SK-N-SH (cell line): ENCODE data around the gene ZNF608. TPM values are rescaled to one million over a fixed set of nuclear protein-coding genes. Genes with fewer than 3 reads are reported as not detected.

Experiments used
- CTCF ChIA-PET: fragments of 300-600, 350-600 bp; formaldehyde crosslinking; extraction: SDS; loops from one replicate; lab custom pipeline; 2021; lab: Yijun Ruan, JAX
- POLR2A ChIA-PET: fragments of 350-600 bp; sonication (Branson Sonifier 250); formaldehyde crosslinking; extraction: SDS; loops from one replicate; lab custom pipeline; 2020; ENCODE audit warnings: antibody characterized with exemption, inconsistent platforms; lab: Yijun Ruan, JAX
- DNase-seq: peaks from one replicate; pipeline ENCODE4 v3.0.0; 2012
- H2AFZ ChIP-seq: fragments of 200-600 bp; sonication (generic); 2 replicates; pipeline ENCODE4 v1.8.1; 2016; ENCODE audit warnings: antibody characterized with exemption, mild to moderate bottlenecking, low read depth
- H3F3A ChIP-seq: fragments of 200-600 bp; sonication (generic); replicated peaks from 2 replicates; pipeline ENCODE3; 2016; ENCODE audit warnings: antibody characterized with exemption, mild to moderate bottlenecking; ENCODE audit not compliant: insufficient read depth
- H3K27ac ChIP-seq, 2 experiments: fragments of 200-500 bp in 1 of 2; fragments of 200-600 bp in 1 of 2; sonication (Bioruptor generic) in 1 of 2; sonication (generic), shearing (Covaris generic) in 1 of 2; 2 replicates each; pipeline versions ENCODE4 v1.5.1 to v1.6.1; 2014 to 2016; ENCODE audit warnings: low read depth in 2 of 2, inconsistent platforms in 1 of 2, low read length in 1 of 2, mild to moderate bottlenecking in 1 of 2, mixed read lengths in 1 of 2
- H3K27me3 ChIP-seq: fragments of 200-600 bp; sonication (generic), shearing (Covaris generic); 2 replicates; pipeline ENCODE4 v1.6.1; 2016; ENCODE audit warnings: mixed run types; ENCODE audit not compliant: insufficient read depth
- H3K36me3 ChIP-seq, 2 experiments: fragments of 200-500 bp in 1 of 2; fragments of 200-600 bp in 1 of 2; sonication (Bioruptor generic) in 1 of 2; sonication (generic) in 1 of 2; replicated peaks in 1 of 2; 2 replicates each; pipeline versions ENCODE3 to v1.5.1; 2014 to 2016; ENCODE audit warnings: low read length in 1 of 2, mild to moderate bottlenecking in 1 of 2; ENCODE audit not compliant: insufficient read depth in 2 of 2, control insufficient read depth in 1 of 2
- H3K4me1 ChIP-seq, 2 experiments: fragments of 200-500 bp in 1 of 2; fragments of 200-600 bp in 1 of 2; sonication (Bioruptor generic) in 1 of 2; sonication (generic), shearing (Covaris generic) in 1 of 2; 2 replicates each; pipeline versions ENCODE4 v1.5.1 to v1.6.1; 2014 to 2016; ENCODE audit warnings: low read depth in 1 of 2, low read length in 1 of 2, mixed run types in 1 of 2; ENCODE audit not compliant: insufficient read depth in 2 of 2, control insufficient read depth in 1 of 2
- H3K4me2 ChIP-seq: fragments of 200-600 bp; sonication (generic), shearing (Covaris generic); 2 replicates; pipeline ENCODE4 v1.6.1; 2017; ENCODE audit warnings: mixed run types
- H3K4me3 ChIP-seq, 2 experiments: fragments of 200-500 bp in 1 of 2; fragments of 200-600 bp in 1 of 2; sonication (Bioruptor generic) in 1 of 2; sonication (generic), shearing (Covaris generic) in 1 of 2; 2 replicates each; pipeline versions ENCODE4 v1.5.1 to v1.8.1; 2014 to 2016; ENCODE audit warnings: low read depth in 2 of 2, inconsistent platforms in 1 of 2, low read length in 1 of 2, mild to moderate bottlenecking in 1 of 2, mixed read lengths in 1 of 2, moderate library complexity in 1 of 2
- H3K79me2 ChIP-seq: fragments of 200-600 bp; sonication (generic); 2 replicates; pipeline ENCODE4 v1.8.1; 2017; ENCODE audit warnings: mild to moderate bottlenecking; ENCODE audit not compliant: insufficient read depth
- H3K9ac ChIP-seq: fragments of 200-600 bp; sonication (generic); 2 replicates; pipeline ENCODE4 v1.6.1; 2017; ENCODE audit warnings: mixed run types
- H3K9me2 ChIP-seq: fragments of 200-600 bp; sonication (generic); 2 replicates; pipeline ENCODE4 v1.6.1; 2017; ENCODE audit warnings: mixed run types
- H3K9me3 ChIP-seq: fragments of 200-600 bp; sonication (generic); 2 replicates; pipeline ENCODE4 v1.6.1; 2017; ENCODE audit warnings: mixed run types, mild to moderate bottlenecking, moderate library complexity
- H4K20me1 ChIP-seq: fragments of 200-600 bp; sonication (generic); 2 replicates; pipeline ENCODE4 v1.6.1; 2017; ENCODE audit warnings: mild to moderate bottlenecking, mixed run types; ENCODE audit not compliant: insufficient read depth
- CHD2 ChIP-seq: fragments of 150-350 bp; IDR thresholded peaks from 2 replicates; pipeline ENCODE4 v1.6.1; 2018; ENCODE audit warnings: low read length; ENCODE audit not compliant: partially characterized antibody
- EP300 ChIP-seq, 2 experiments: IDR thresholded peaks; 2 replicates each; pipeline versions ENCODE4 v1.4.0 to v1.6.1; 2012; ENCODE audit warnings: borderline replicate concordance in 1 of 2, low read depth in 1 of 2, low read length in 1 of 2
- FOSL2 ChIP-seq: IDR thresholded peaks from 2 replicates; pipeline ENCODE4 v1.4.0; 2012; ENCODE audit warnings: low read depth, mild to moderate bottlenecking, moderate library complexity, borderline replicate concordance
- GABPA ChIP-seq: IDR thresholded peaks from 2 replicates; pipeline ENCODE4 v1.4.0; 2012; ENCODE audit warnings: low read depth, mild to moderate bottlenecking
- IRF3 ChIP-seq: fragments of 150-350 bp; IDR thresholded peaks from 2 replicates; pipeline ENCODE4 v1.6.1; 2016; ENCODE audit warnings: mild to moderate bottlenecking, low read depth, low read length
- MXI1 ChIP-seq: IDR thresholded peaks from 2 replicates; pipeline ENCODE4 v1.6.1; 2012; ENCODE audit warnings: mild to moderate bottlenecking, low read depth, low read length, improper control_type of control experiment
- PBX3 ChIP-seq: IDR thresholded peaks from 2 replicates; pipeline ENCODE4; 2012
- POLR2AphosphoS5 ChIP-seq: IDR thresholded peaks from 2 replicates; pipeline ENCODE4 v1.6.1; 2012; ENCODE audit warnings: low read depth, low read length
- RCOR1 ChIP-seq: fragments of 150-350 bp; IDR thresholded peaks from 2 replicates; pipeline ENCODE4 v1.6.1; 2017; ENCODE audit warnings: antibody characterized with exemption, low read length
- RFX5 ChIP-seq: IDR thresholded peaks from 2 replicates; pipeline ENCODE4 v1.6.1; 2012; ENCODE audit warnings: mild to moderate bottlenecking, improper control_type of control experiment, low read length
- SIN3A ChIP-seq: IDR thresholded peaks from 2 replicates; pipeline ENCODE4 v1.6.1; 2012; ENCODE audit warnings: low read depth, mild to moderate bottlenecking, low read length, moderate library complexity, borderline replicate concordance
- SMC3 ChIP-seq: IDR thresholded peaks from 2 replicates; pipeline ENCODE4 v1.6.1; 2012; ENCODE audit warnings: low read depth, low read length, improper control_type of control experiment
- TEAD4 ChIP-seq: IDR thresholded peaks from 2 replicates; pipeline ENCODE4 v1.4.0; 2012; ENCODE audit warnings: mild to moderate bottlenecking, borderline replicate concordance; ENCODE audit not compliant: insufficient read depth
- ZBTB33 ChIP-seq: IDR thresholded peaks from 2 replicates; pipeline ENCODE4 v1.4.0; 2012; ENCODE audit warnings: low read depth, borderline replicate concordance
- WGBS: methylation state at CpG from one replicate; pipeline ENCODE4 v1.1.6; 2017; ENCODE audit warnings: low lambda C conversion rate; 5-methylcytosine and 5-hydroxymethylcytosine counted together
- polyA plus RNA-seq, 3 experiments: library from polyadenylated mRNA; depleted of rRNA; stranded (reverse); fragments of >200 nt; gene quantifications; 2 replicates each; pipeline ENCODE4 v1.2.3, GENCODE V29; 2012

The ZNF608 gene
- polyA plus RNA-seq, 1 of the 3 experiments (the other 2 are of a cell fraction) = 4.9 TPM

- H2AFZ ChIP-seq = no peak overlapping the region
- H3K79me2 ChIP-seq = no peaks in the 10 kb centered on the region
- ChIA-PET CTCF (interaction anchor here (1.0 kb wide), 1 partner anchor 11 kb away, joined by 3 read pairs; no protein-coding TSS in a partner anchor), POLR2A (no interaction called here)
- H3K9ac ChIP-seq = no peak overlapping the region
- no peak overlapping the region; a peak in 1 of 4 replicates for H3K27ac ChIP-seq
- no peaks in the 10 kb centered on the region for H3K27me3 ChIP-seq
- no peak overlapping the region for H3K4me2 ChIP-seq
- H3K4me3 ChIP-seq = no peak overlapping the region
- H3K9me3 ChIP-seq = no peaks in the 10 kb centered on the region
- no peaks in the 10 kb centered on the region; the same call in 1 of the 2 replicates for H4K20me1 ChIP-seq
- 85% methylated on average over 6 of the region's 6 CpGs for WGBS
- no peak for DNase-seq
- H3F3A ChIP-seq = peaks cover 3% of the 10 kb centered on the region
- no peaks in the 10 kb centered on the region for H3K9me2 ChIP-seq
- no peak for TF ChIP-seq RFX5
- TF ChIP-seq SIN3A = no peak
- TF ChIP-seq ZBTB33 = no peak
- TF ChIP-seq GABPA = no peak
- TF ChIP-seq PBX3 = no peak
- TF ChIP-seq RCOR1 = no peak
- TF ChIP-seq TEAD4 = no peak
- no peak for TF ChIP-seq MXI1
- no peak for TF ChIP-seq POLR2AphosphoS5
- TF ChIP-seq EP300 (IDR thresholded peaks at IDR 0.05; ENCODE audit: borderline replicate concordance in 1 of 2, low read depth in 1 of 2, low read length in 1 of 2) = no peak
- no peak for TF ChIP-seq IRF3
- no peak for TF ChIP-seq FOSL2
- no peak for TF ChIP-seq SMC3
- no peak for TF ChIP-seq CHD2
- H3K4me1 ChIP-seq = peaks cover 0 to 35% of the 10 kb centered on the region in 2 experiments; a peak in 2 of 4 replicates
- H3K36me3 ChIP-seq = no peaks in the 10 kb centered on the region
Measured at GRCh38 chr5:124704594-124705284, 41.7 kb downstream of the ZNF608 start.
